ENCODE measurements around the gene KIDINS220.

Gene KIDINS220

DNA sequence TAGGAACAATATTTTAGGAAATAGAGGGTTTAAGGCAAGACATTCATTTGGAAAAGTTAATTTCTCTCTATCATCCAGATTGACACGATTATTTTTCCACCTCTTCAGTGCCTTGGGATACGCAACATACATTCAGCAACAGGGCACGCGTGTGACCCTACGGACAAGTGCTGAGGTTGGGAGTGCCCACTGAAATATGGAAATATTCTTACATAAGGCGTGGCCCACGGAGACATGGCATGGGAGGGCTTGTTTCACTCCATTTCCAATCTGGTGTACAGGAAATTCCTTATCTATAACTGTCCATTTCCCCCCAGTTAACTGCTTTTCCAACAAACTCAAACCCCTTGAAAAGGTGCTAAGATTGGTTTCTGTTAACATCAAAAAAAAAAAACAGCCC lies 20.9 kb upstream of the KIDINS220 start:
- Histone ChIP-seq H3K4me1 (no peaks in the 10 kb centered on the region; the same call in 1 of the 2 replicates), H3K9me3 (no peaks in the 10 kb centered on the region), H3K4me3 (ENCODE audit: low read depth, low read length) (no peak overlapping the region), H3K36me3 (no peaks in the 10 kb centered on the region), H3K27me3 (no peaks in the 10 kb centered on the region)
- DNase-seq = no peak
- TF ChIP-seq, protein P1, sequence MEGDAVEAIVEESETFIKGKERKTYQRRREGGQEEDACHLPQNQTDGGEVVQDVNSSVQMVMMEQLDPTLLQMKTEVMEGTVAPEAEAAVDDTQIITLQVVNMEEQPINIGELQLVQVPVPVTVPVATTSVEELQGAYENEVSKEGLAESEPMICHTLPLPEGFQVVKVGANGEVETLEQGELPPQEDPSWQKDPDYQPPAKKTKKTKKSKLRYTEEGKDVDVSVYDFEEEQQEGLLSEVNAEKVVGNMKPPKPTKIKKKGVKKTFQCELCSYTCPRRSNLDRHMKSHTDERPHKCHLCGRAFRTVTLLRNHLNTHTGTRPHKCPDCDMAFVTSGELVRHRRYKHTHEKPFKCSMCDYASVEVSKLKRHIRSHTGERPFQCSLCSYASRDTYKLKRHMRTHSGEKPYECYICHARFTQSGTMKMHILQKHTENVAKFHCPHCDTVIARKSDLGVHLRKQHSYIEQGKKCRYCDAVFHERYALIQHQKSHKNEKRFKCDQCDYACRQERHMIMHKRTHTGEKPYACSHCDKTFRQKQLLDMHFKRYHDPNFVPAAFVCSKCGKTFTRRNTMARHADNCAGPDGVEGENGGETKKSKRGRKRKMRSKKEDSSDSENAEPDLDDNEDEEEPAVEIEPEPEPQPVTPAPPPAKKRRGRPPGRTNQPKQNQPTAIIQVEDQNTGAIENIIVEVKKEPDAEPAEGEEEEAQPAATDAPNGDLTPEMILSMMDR (IDR thresholded peaks at IDR 0.05; ENCODE audit: low read depth, low read length) = no peak

DNA sequence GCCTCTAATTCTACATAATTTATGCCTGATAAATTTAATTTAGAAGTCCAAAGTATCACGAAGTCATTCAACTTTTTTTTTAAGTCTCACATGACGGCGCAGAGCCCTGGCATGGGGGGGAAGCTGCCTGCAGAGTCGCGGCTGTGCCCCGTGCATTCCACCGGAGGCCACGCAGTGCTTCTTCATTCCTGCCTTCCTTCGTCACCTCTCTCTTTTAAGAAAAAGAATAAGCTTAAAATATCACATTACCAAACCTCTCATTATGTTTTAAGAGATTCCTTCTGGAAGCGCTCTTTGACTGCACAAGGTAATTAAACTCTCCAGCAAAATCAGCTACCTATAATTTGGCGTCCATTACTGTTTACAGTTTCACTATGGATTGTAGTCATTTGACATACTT lies 20.3 kb upstream of the KIDINS220 start:
- Histone ChIP-seq H3K9me3 (no peaks in the 10 kb centered on the region), H3K36me3 (no peaks in the 10 kb centered on the region), H3K27me3 (no peaks in the 10 kb centered on the region), H3K4me1 (no peaks in the 10 kb centered on the region; the same call in 1 of the 2 replicates), H3K4me3 (ENCODE audit: low read depth, low read length) (no peak overlapping the region)
- TF ChIP-seq, protein P1 (IDR thresholded peaks at IDR 0.05; ENCODE audit: low read depth, low read length) = no peak
- no peak for DNase-seq

- H3K4me3 ChIP-seq (ENCODE audit: low read depth, low read length) = no peak overlapping the region
- no peaks in the 10 kb centered on the region for H3K9me3 ChIP-seq
- TF ChIP-seq, protein P1 (IDR thresholded peaks at IDR 0.05; ENCODE audit: low read depth, low read length) = no peak
- no peaks in the 10 kb centered on the region for H3K36me3 ChIP-seq
- no peaks in the 10 kb centered on the region; the same call in 1 of the 2 replicates for H3K4me1 ChIP-seq
- no peak for DNase-seq
- H3K27me3 ChIP-seq = no peaks in the 10 kb centered on the region
Observed at GRCh38 chr2:8856176-8856575, 18.8 kb upstream of the KIDINS220 start.

DNA sequence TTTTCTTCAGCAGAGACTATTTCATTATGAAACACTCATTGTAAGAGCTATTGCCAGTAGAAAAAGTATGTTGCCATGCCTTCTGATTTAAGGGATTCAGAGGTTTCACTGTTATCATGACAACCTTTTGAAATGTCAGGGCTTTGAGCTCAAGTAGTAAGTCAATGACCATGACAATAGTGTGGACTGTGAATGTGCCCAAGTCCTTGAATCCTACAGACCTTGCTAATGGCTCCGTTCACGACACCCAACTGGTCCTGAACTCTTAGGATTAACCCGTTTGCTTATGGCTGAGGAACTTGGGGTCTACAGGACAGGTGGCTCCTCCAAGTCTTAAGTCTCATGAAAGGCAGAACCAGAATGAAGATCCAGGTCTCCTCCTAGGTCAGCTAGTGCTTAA lies 17.6 kb upstream of the KIDINS220 start:
- Histone ChIP-seq H3K36me3 (no peaks in the 10 kb centered on the region), H3K9me3 (no peaks in the 10 kb centered on the region), H3K27me3 (no peaks in the 10 kb centered on the region), H3K4me3 (ENCODE audit: low read depth, low read length) (no peak overlapping the region), H3K4me1 (no peaks in the 10 kb centered on the region; the same call in 1 of the 2 replicates)
- TF ChIP-seq, protein P1 (IDR thresholded peaks at IDR 0.05; ENCODE audit: low read depth, low read length) = no peak
- DNase-seq = no peak

DNA sequence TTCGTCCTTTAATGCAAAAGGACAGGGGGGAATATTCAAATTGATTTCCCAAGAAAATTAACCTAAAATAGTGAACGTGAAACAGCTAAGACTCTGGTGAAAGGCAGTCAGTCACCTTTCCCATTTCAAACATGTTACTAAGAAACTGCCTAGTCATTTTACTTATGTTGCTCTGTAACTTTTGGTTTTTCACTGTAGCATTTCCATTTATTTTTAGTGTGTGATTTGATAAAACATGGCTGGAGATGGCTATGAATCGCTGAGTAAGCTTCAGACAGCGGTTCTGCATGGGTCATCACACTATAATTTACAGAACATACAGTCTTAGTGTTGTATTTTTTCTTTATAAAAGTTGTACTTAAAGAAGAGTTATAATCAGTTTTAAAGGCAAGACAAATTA lies 16.0 kb upstream of the KIDINS220 start:
- no peaks in the 10 kb centered on the region; the same call in 1 of the 2 replicates for H3K4me1 ChIP-seq
- no peak overlapping the region for H3K4me3 ChIP-seq (ENCODE audit: low read depth, low read length)
- no peaks in the 10 kb centered on the region for H3K27me3 ChIP-seq
- DNase-seq = no peak
- H3K9me3 ChIP-seq = no peaks in the 10 kb centered on the region
- TF ChIP-seq, protein P1 (IDR thresholded peaks at IDR 0.05; ENCODE audit: low read depth, low read length) = no peak
- no peaks in the 10 kb centered on the region for H3K36me3 ChIP-seq

- Histone ChIP-seq H3K4me3 (ENCODE audit: low read depth, low read length) (no peak overlapping the region), H3K27me3 (no peaks in the 10 kb centered on the region), H3K4me1 (no peaks in the 10 kb centered on the region; the same call in 1 of the 2 replicates), H3K36me3 (no peaks in the 10 kb centered on the region), H3K9me3 (no peaks in the 10 kb centered on the region)
- TF ChIP-seq, protein P1 (IDR thresholded peaks at IDR 0.05; ENCODE audit: low read depth, low read length) = no peak
- peak; percentile 44 for DNase-seq
Observed at GRCh38 chr2:8851811-8852560, 14.6 kb upstream of the KIDINS220 start.

Data from BE2C (cell line).